Measurements from ENCODE around the gene ASIC4. TPM values are rescaled to one million over a fixed set of nuclear protein-coding genes. Genes with fewer than 3 reads are reported as not detected.

The ASIC4 gene
- total and polyA plus RNA-seq, 12 donors = 0.15 to 0.43 (median 0.20) TPM; not detected in 7

GRCh38 chr2:219542931-219543595 is 28.8 kb downstream of the ASIC4 start:
- ATAC-seq (peak; percentile 0 to 51 (median 20)), DNase-seq (no peak)
- WGBS, 2 donors = 0 to 1% methylated on average over 54 to 66 of the region's 66 CpGs
- Histone ChIP-seq H3K27me3 (peaks cover 0 to 54% (median 11%) of the 10 kb centered on the region in 7 donors), H3K4me3 (peak overlapping the region; percentile 40 to 92 (median 80)), H3K27ac (peak overlapping the region; percentile 62 to 93 (median 90)), H3K36me3 (peaks cover 0 to 38% (median 20%) of the 10 kb centered on the region in 9 donors), H3K4me1 (peaks cover 7 to 44% (median 34%) of the 10 kb centered on the region in 9 donors), H3K9me3 (no peaks in the 10 kb centered on the region)
- TF ChIP-seq CTCF (IDR thresholded peaks at IDR 0.05) = peak in 1 of 9 donors; percentile 18
- intact Hi-C loops (cut with DNase I) = loop anchor here in 9 of 10 donors (1.0 to 5.0 kb wide), 12 partner anchors 28 to 159 kb away; partner anchors contain the start of genes OBSL1 (in 2 of the 9), SLC4A3 (in 2 of the 9), STK11IP (in 2 of the 9) and GMPPA (in 1 of the 9)

DNA sequence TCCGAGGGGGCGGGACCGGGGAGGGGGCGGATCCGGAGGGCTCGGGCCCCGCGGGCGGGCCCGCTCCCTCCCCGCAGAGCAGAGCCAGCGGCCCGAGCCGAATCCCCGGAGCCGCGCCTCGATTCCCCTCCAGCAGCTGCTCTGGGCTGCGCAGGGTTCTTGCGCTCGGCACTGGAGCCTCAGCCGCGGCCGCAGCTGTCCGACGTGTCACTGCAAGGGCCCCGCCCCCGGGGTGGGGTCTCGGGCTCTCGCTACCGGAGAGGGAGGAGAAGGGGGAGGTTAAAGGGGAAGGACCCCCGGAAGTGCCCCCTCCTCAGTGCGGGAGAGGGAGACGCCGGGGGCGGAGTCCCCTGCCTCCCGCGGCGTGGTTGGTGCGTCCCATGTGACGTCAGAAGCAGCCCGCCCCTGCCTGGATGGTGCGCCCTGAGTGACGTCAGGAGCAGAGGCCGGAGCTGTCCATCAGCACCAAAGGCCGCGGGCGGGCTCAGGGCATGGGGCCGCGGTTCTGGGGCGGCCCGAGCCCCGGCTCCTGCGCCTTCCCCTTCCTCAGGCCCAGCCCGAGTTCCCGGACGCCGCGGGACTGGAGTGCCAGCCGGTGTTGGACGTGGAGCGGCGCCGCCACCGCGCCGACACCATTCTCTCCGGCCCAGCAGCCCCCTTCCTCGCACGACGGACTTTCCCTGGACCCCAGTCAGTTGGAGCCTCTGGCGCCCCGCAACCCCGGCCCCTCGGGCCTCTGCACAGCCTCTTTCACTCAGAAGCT is 29.5 kb downstream of the ASIC4 start, which contains the start of the genes CHPF and TMEM198:
CHPF (minus strand) TSS at position 214 of the 763 bp plus-strand sequence. CDS start 271 bp downstream, outside the sequence.
TMEM198 (plus strand) TSS at position 433 of the 763 bp plus-strand sequence. CDS start 700 bp downstream, outside the sequence.
- Histone ChIP-seq H3K36me3 (peaks cover 0 to 33% (median 20%) of the 10 kb centered on the region in 9 donors), H3K4me1 (peaks cover 4 to 37% (median 32%) of the 10 kb centered on the region in 9 donors), H3K27me3 (peaks cover 0 to 59% (median 11%) of the 10 kb centered on the region in 7 donors), H3K27ac (peak within 1 kb of the TSS; percentile 62 to 93 (median 90)), H3K9me3 (no peaks in the 10 kb centered on the region), H3K4me3 (peak within 1 kb of the TSS; percentile 40 to 92 (median 80))
- intact Hi-C loops (cut with DNase I) = loop anchor here in 9 of 10 donors (1.0 to 5.0 kb wide), 13 partner anchors 27 to 159 kb away; partner anchors contain the start of genes OBSL1 (in 2 of the 9), SLC4A3 (in 2 of the 9), STK11IP (in 2 of the 9) and GMPPA (in 1 of the 9)
- TF ChIP-seq CTCF (IDR thresholded peaks at IDR 0.05) = no peak
- DNase-seq (peak; percentile 97), ATAC-seq (peak; percentile 91 to 97 (median 94))
- WGBS, 2 donors = 0 to 1% methylated on average over 65 to 75 of the region's 75 CpGs

DNA sequence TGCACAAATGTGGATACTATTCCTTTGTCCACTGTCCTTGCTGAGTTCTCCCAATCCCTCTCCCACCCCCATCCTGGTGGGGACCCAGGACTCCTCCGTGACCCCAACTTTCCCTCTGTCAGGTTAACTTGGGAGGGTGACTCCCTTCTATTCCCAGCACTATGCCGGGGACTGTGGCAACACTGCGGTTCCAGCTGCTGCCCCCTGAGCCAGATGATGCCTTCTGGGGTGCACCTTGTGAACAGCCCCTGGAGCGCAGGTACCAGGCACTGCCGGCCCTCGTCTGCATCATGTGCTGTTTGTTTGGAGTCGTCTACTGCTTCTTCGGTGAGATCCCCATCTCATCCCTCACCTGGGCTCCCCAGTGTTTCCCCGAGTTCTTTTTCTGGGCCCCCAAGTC is 30.3 kb downstream of the ASIC4 start:
- peaks cover 4 to 35% (median 28%) of the 10 kb centered on the region in 9 donors for H3K4me1 ChIP-seq
- no peak for TF ChIP-seq CTCF (IDR thresholded peaks at IDR 0.05)
- DNase-seq (no peak), ATAC-seq (no peak)
- peaks cover 0 to 25% (median 18%) of the 10 kb centered on the region in 9 donors for H3K36me3 ChIP-seq
- peak overlapping the region in 8 of 10 donors; percentile 72 to 92 (median 80) for H3K4me3 ChIP-seq
- peaks cover 0 to 59% (median 11%) of the 10 kb centered on the region in 7 donors for H3K27me3 ChIP-seq
- 45 to 57% methylated on average over 9 of the region's 9 CpGs for WGBS, 2 donors
- intact Hi-C loops (cut with DNase I) = loop anchor here in 9 of 10 donors (2.0 to 5.0 kb wide), 7 partner anchors 53 to 158 kb away; partner anchors contain the start of genes SLC4A3 (in 2 of the 9) and STK11IP (in 1 of the 9)
- H3K9me3 ChIP-seq = no peaks in the 10 kb centered on the region
- H3K27ac ChIP-seq = peak overlapping the region in 4 of 10 donors; percentile 82 to 93 (median 90)
